Fibroblast of pulmonary artery (primary cell): ENCODE results near the gene PRR13.

Experiments
- DNase-seq: peaks from one replicate; pipeline ENCODE4 v3.0.0-alpha.2; 2010; ENCODE audit warnings: low read depth
- H3K4me3 ChIP-seq: replicated peaks from 2 replicates; pipeline ENCODE4 v1.5.1; 2011; ENCODE audit warnings: low read depth, mild to moderate bottlenecking, control low read depth, low read length, moderate library complexity
- CTCF ChIP-seq: IDR thresholded peaks from 2 replicates; pipeline ENCODE4 v1.5.1; 2011; ENCODE audit warnings: mild to moderate bottlenecking, control low read depth, low read length, inconsistent platforms; ENCODE audit errors: missing control alignments

The PRR13 gene

GRCh38 chr12:53492188-53492587 lies 50.7 kb downstream of the PRR13 start:
- H3K4me3 ChIP-seq: peak overlapping the region; percentile 54

GRCh38 chr12:53492830-53493609 lies 51.5 kb downstream of the PRR13 start:
- DNase-seq: peak; percentile 92
- H3K4me3 ChIP-seq: peak overlapping the region; percentile 54
- no peak for TF ChIP-seq CTCF

More at GRCh38 chr12:53492188-53492587, 50.7 kb downstream of the PRR13 start:
- DNase-seq: no peak
- TF ChIP-seq CTCF: no peak

GRCh38 chr12:53493610-53494391 lies 52.3 kb downstream of the PRR13 start:
- TF ChIP-seq CTCF: no peak
- peak overlapping the region; percentile 50 for H3K4me3 ChIP-seq
- no peak for DNase-seq
